ENCODE results near the gene TMEM176B.
"Not testable (repeated sequence)": the region's sequence is repeated elsewhere in the genome, so short reads cannot be mapped to it uniquely, and the experiment has no call there.

The TMEM176B gene

DNA sequence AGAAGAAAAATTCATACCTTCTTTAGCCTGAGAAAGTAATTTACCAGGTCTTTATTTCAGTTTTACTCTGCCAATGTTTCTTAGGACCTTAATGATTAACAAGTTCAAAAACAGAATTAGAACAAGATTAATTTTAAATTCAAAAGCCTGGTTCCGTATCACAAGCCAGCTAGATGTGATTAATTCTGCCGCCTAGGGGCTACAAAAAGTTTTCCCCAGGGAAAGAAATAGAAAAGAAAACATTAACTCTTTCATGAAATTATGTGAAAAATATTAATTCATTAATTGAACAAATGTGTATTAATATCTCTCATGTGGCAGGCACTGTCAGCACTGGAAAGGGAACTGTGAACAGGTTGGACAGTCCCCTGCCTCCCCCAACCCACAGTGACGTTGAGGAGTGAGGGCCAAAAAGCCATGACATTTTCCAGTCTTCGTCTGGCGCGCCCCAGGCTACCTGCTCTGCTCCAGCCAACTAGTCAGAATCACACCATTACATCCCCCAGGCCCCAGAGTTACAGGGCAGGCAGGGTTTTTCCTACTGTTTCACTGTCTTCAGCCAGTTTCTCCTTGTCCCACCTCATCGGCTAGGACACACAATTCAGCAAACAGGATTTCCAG is 20.5 kb upstream of the TMEM176B start:
- no peak for DNase-seq

GRCh38 chr7:150820148-150820547 is 20.0 kb upstream of the TMEM176B start:
- DNase-seq: no peak

GRCh38 chr7:150818971-150819370 is 18.8 kb upstream of the TMEM176B start:
- no peak for DNase-seq

DNA sequence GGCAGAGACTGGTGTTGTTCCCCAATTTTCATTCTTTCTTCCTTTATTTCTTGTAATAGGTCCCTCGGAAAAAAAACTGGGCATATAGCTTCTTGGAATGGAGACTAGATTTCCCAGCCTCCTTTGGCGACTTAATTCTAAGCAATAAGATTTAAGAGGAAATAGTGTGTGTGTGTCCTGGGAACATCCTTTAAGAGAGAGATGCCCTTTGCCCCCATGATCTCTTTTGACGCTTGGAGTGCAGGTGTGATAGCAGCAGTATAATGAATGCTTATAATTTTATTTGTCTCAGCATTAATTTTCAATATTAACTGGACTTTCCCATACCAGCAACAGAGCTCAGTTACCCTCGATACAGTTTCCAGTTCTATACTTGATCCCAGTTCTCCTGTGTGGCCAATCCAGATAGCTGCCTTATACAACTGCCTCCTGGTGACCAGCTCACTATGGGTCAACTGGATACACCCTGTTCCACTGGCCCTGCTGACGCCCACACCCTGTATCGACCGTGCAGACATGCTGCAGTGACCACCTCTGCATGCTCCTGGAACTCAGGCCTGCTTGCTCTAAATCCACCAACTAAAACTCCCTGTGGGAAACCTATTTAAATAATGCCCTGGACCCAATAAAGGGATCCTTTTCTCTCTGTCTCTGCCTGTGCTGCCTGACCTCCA is 14.3 kb upstream of the TMEM176B start:
- no peak for DNase-seq

GRCh38 chr7:150807616-150808438 is 7.7 kb upstream of the TMEM176B start:
- not testable (repeated sequence) for DNase-seq

DNA sequence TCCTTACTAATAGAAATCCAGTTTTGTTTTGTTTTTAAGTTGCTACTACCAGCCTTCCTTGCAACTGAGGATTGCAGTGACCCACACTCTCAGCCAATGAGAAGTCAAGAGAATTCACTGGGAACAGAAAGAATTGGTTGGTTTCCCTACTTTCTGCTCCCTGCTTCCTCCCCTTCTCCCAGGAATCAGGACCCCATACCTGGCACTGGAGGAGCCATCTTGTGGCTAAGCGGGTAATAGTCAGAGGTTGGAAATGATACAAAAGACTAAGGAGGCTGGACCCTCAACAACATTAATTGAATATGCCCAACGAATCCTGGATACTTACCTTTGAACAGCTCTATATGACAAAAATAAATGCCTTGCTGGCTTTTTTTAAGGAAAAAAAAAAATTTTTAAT is 6.7 kb upstream of the TMEM176B start:
- DNase-seq: no peak

DNA sequence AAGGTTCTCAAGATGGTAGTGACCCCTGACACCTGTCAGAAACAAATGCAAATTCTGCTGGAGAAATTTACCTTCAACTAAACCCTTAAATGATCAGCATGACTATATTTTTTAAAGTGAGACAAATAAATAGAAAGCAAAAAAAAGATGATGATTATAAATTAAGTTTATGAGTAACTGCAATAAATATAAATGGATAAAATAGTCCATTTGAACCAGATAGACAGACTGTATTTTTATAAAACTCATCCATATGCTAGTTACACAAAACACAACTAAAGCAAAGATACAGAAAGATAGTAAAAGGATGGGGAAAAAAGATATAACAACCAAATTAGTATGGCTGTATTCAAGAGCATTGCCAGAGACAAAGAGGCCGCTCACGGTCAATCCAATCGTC is 6.3 kb upstream of the TMEM176B start:
- no peak for DNase-seq

DNA sequence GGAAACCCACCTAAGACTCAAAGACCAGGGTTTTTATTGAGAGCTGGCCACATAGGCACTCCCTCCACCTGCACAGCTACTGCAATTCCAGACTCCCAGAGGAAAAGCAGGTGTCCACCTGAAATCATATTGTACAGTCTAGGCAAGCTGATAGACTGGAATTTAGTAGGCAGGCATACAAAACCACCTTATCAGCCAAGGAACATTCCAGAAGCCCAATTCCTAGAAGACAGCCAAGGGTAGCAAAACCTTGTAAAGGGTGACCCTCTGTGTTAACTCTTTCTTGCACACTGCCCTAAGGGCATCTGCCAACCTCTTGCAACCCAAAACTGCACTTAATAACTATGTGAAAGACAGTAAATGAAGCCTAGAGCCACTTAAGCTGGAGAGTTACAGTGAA is 5.7 kb upstream of the TMEM176B start:
- no peak for DNase-seq

DNA sequence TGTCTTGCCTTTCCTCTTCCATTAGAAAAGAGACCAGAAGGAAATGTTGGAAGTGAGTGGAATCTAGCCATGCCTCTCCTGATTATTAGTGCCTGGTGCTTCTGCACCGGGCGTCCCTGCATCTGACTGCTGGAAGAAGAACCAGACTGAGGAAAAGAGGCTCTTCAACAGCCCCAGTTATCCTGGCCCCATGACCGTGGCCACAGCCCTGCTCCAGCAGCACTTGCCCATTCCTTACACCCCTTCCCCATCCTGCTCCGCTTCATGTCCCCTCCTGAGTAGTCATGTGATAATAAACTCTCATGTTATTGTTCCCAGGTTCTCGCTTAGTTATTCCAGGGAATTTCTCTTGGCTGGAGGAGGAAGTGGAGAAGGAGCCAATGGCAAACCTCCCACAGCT is 4.6 kb upstream of the TMEM176B start:
- DNase-seq: no peak

- no peak for DNase-seq
Observed at GRCh38 chr7:150803161-150803860, 3.1 kb upstream of the TMEM176B start.

DNA sequence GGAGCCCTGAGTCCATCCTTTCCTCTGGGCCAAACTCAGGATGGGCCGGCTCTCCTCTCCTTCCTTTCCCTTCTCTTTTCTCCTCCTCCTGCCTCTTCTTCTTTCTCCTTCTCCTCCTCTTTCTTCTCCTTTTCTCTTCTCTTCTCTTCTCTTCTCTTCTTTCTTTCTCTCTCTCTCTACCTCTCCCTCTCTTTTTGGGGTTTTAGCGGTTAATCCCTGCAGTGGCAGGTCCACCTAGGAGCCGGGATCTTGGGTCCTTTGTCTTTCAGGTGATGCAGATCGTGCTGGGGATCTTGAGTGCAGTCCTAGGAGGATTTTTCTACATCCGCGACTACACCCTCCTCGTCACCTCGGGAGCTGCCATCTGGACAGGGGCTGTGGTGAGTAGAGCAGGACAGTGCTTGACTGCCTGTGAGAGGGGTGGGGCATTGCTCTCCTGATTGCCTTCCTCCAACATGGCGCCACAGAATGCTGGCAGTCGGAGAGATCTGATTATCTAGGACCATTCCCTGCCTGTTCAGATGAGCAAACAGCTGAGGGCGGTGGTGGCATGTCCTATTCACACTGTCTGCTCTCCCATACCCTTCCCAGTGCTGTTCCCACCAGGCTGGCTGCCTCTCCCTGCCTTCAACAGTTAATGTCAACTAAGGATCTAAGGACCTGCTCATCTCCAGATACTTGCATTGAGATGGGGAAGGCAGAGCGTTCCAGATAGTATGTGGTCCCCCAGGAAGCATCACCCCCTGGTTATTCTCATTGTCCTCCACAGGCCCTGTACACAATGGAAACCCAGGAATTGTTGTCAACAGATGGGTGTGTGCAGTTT is 2.0 kb upstream of the TMEM176B start:
- no peak for DNase-seq

GRCh38 chr7:150801242-150801945 is 1.2 kb upstream of the TMEM176B start:
- peak; percentile 7 for DNase-seq

- peak; percentile 30 for DNase-seq
Observed at GRCh38 chr7:150800581-150801241, 547 bp upstream of the TMEM176B start, which contains the start of gene TMEM176A. TMEM176A (plus strand) TSS chr7:150800769; CDS start chr7:150801551, 782 bp downstream.

DNA sequence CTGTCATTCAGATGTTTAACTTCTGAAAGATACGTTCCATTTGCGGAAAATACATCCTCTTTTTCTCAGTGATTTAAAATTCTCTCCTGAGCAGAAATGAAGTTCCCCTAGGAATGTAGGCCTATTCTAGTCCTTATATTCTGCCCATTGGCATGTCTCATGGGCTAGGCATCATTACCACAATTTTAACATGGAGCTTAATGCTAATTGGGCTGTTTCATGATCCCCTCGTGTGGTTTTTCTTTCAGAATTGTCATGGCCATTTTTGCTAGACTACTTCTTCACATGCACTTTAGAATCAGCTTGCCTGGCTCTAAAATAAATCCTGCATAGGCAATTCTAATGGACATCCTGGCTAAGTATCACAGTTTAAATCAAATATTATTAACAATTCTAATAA is 1.0 kb downstream of the TMEM176B start:
- no peak for DNase-seq

DNA sequence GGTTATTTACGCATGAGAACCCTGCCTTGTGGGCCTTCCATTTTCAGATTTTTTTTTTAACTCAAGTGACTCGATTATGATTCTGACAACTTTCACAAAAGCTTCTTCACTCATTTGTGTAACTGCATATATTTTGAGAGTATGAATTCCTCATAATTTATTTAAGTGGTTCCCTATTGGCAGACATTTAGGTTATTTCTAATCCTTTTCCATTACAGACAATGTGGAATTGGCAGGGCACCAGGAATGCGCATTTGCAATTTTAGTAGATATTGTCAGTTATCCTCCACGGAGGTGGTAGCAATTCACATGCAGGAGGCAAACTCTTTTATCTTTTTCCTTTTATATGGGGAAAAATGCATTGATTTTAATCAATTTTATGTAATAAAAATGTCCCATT is 2.5 kb downstream of the TMEM176B start:
- DNase-seq: no peak

DNA sequence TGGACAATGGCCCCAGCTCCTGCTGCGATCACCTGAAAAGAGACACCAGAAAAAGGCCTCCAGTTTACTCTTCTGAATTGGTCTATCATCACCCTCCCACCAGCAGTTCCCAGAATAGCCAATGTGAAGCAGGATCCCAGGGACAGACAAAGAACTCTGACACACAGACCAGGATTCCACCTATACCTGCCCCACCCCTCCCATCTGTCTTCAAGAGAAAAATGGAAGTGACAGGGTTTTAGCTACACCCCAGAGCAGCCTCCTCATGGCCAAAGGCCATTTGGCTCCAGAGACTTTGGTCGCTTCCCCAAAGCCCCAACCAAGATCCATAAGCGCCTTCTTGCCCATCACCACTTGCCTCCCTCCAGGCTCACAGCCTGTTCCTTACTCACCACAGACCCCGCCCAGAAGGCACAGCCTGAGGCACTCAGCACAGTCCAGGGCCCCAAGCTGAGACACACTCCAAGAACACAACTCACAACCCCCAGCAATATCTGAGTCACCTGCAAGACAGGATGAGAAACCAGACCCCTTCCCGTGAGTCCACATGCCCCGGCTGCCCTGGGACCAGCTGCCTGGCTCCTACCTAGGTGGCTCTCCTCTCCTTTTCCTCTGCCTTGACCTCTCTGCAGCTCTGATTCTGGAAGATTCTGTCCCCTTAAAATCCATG is 6.5 kb downstream of the TMEM176B start:
- no peak for DNase-seq

GRCh38 chr7:150791746-150792452 is 8.3 kb downstream of the TMEM176B start:
- no peak for DNase-seq

- DNase-seq: no peak
Observed at GRCh38 chr7:150791304-150791703, 8.9 kb downstream of the TMEM176B start.

- no peak for DNase-seq
Observed at GRCh38 chr7:150790416-150791075, 9.6 kb downstream of the TMEM176B start.
